HFF-Myc (cell line): Measurements from ENCODE around the gene CABLES1.
A peak's percentile ranks its signal among the peaks of the same experiment; 100 is the strongest.
"Not testable (repeated sequence)": the region's sequence is repeated elsewhere in the genome, so short reads cannot be mapped to it uniquely, and the experiment has no call there.

ENCODE experiments used
- DNase-seq: peaks from one replicate; pipeline ENCODE4 v3.0.0-alpha.2; 2011; ENCODE audit warnings: low read depth; ENCODE audit errors: extremely low read depth
- H3K4me3 ChIP-seq: replicated peaks from 2 replicates; pipeline ENCODE4 v1.5.1; 2011; ENCODE audit warnings: low read depth, mild to moderate bottlenecking, control low read depth, low read length
- CTCF ChIP-seq: IDR thresholded peaks from 2 replicates; pipeline ENCODE4 v1.5.1; 2012; ENCODE audit warnings: mild to moderate bottlenecking, low read depth, low read length, control low read depth; ENCODE audit errors: missing control alignments

Gene CABLES1

DNA sequence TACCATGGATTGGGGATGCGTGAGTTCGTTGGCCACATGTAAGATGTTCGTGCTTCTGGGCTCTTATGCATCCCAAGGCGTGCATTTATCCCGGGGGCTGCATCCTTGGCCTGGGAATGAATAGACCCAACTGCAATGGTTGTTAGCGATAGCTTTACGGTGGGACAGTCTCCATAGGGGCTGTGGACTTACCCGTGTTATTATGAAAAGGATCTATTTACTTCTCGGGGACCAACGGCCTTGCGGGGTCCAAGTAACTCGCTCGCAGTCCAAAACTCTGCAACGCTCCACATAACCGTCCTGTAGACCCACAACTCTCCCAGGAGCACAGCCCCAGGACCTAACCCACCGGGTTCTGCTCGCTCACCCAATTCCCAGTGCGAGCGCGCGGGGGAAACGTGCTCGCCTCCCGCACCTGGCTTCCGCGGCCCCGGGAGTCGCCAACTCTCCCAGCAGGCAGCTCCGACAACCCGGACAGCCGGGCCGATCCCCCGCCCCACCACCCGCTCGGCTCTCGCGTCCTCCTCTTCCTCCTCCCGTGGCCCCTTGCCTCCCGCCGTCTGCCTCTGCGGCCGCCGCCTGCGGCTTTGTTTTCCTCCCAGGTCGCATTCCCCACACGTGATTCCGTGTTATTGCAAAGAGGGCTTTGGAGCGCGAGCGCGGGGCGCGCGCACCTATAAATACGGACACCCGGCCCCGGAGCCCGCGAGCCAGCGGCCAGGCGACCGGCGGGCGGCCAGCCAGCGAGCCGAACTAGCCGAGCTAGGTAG, at the start of gene CABLES1:
Gene CABLES1, plus strand, starts transcription at position 706 of the 770 bp plus-strand sequence. CDS start 278 bp downstream, outside the sequence.
- no peak for DNase-seq
- no peak for TF ChIP-seq CTCF
- H3K4me3 ChIP-seq = peak within 1 kb of the TSS; percentile 64

DNA sequence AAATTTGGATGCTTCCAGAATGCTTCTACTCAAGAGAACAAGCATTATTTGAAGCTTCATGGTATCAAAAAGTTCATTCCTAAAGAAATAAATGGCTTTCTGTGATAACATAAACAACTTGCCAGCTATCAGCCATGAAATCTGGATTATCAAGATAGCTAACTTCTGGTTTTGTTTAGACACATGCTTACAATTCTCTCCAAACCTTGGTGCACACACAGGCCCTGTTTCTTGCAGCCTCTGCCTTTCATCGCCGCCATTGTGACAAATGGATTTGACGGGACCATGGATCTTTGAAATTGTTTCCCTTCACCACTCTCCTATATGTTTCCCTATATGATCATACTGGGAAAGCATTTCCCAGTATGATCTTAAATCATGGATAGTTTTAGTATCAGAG, 47.9 kb upstream of the CABLES1 start:
- H3K4me3 ChIP-seq = no peak overlapping the region
- no peak for TF ChIP-seq CTCF

DNA sequence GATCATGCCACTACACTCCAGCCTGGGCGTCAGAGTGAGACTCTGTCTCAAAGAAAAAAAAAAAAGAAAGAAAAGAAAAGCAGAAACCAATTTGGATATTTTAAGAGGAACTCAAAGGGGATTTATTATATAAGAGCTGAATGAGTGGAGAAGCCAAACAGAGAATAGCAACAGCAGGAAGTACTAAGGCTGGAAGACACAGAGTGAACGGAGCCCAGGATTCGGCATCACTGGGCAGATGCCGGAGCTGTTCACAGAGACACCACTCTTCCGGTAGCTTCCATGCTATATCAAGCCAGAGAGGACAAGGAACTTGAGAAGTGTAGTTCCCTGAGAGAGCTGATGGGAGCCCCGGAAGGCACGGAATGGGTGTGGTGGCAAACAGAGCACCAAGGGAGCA, 47.0 kb upstream of the CABLES1 start:
- no peak overlapping the region for H3K4me3 ChIP-seq
- DNase-seq = no peak
- no peak for TF ChIP-seq CTCF

More for the DNA sequence above, 47.9 kb upstream of the CABLES1 start:
- no peak for DNase-seq

DNA sequence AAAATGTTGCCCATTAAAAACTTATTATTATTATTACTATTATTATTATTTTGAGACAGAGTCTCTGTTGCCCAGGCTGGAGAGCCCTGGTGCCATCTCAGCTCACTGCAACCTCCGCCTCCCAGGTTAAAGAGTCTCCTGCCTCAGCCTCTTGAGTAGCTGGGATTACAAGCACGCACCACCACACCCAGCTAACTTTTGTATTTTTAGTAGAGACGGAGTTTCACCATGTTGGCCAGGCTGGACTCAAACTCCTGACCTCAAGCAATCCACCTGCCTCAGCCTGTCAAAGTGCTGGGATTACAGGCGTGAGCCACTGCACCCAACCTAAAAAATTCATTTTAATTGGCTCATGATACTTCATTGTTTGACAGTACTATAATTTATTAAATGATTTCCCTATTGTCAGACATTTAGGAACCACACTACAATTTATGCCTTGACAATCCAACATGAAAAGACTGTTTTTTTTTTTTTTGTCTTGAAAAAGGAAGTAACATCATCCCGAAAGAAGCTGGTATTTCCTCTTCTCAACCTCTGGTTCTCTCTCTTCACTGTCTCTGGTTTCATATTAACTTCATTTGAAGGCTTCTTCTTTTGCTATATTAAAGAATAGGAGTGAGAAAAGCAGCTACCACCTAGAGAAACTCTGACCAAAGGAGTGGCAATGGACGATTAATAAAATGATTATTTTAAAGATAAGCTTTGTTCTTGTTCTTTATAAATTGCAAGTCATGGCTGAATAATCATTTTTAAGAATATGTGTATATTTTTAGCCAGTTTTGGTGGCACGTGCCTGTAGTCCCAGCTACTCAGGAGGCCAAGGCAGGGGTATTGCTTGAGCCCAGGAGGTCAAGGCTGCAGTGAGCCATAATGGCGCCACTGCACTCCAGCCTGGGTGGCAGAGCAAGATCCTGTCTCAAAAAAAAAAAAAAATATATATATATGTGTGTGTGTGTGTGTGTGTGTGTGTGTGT, 44.0 kb upstream of the CABLES1 start:
- H3K4me3 ChIP-seq, DNase-seq: not testable (repeated sequence)

GRCh38 chr18:23092121-23092520, 43.2 kb upstream of the CABLES1 start:
- no peak for TF ChIP-seq CTCF
- H3K4me3 ChIP-seq = no peak overlapping the region
- DNase-seq = no peak

DNA sequence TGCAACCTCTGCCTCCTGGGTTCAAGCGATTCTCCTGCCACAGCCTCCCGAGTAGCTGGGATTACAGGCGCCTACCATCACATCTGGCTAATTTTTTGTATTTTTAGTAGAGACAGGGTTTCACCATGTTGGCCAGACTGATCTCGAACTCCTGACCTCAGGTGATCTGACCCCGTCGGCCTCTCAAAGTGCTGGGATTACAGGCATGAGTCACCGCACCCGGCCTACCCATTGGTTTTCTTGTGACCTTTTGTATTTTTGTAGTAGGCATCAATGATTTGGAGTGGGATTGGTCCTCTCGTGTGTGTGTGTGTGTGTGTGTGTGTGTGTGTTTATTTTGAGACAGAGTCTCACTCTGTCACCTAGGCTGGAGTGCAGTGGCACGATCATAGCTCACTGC, 42.2 kb upstream of the CABLES1 start:
- not testable (repeated sequence) for DNase-seq, H3K4me3 ChIP-seq

DNA sequence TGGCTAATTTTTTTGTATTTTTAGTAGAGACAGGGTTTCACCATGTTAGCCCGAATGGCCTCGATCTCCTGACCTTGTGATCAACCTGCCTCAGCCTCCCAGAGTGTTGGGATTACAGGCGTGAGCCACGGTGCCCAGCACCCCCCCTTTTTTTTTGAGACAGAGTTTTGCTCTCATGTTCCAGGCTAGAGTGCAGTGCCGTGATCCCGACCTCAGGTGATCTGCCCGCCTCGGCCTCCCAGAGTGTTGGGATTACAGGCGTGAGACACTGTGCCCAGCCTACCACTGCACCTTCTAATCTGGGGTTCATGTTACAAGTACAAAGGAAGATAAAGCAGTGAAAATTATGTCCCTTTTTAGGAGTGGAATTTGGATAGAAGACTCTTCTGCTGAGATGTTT, 41.5 kb upstream of the CABLES1 start:
- H3K4me3 ChIP-seq = no peak overlapping the region
- no peak for TF ChIP-seq CTCF
- no peak for DNase-seq
